Epithelial cell of prostate (primary cell): ENCODE measurements around the gene KLRF1.
"Not testable (repeated sequence)": the region's sequence is repeated elsewhere in the genome, so short reads cannot be mapped to it uniquely, and the experiment has no call there.

Experiments
- DNase-seq: peaks from one replicate; pipeline ENCODE4 v3.0.0-alpha.2; 2011; ENCODE audit warnings: low read depth, low spot score
- H3K27ac ChIP-seq: fragments of 450-650 bp; 2 replicates; pipeline ENCODE4 v1.5.1; 2017; ENCODE audit warnings: mild to moderate bottlenecking

Gene KLRF1

DNA sequence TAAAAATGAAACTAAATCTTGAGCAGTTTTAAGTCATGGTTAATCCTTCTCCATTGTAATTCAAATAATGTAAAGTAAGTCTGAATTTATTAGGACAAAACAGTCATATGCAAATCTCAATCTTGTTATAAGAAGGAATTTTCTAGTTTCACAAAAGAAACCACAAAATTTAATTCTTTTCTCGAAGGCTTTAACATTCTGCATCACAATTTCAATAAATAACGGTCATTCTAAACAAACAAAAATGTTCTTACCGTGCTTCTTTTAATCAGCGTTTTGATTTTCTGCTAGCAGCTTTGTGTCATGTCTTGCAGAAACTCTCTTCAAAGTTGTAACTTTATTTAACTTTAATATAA lies 41.6 kb downstream of the KLRF1 start:
- DNase-seq = no peak

DNA sequence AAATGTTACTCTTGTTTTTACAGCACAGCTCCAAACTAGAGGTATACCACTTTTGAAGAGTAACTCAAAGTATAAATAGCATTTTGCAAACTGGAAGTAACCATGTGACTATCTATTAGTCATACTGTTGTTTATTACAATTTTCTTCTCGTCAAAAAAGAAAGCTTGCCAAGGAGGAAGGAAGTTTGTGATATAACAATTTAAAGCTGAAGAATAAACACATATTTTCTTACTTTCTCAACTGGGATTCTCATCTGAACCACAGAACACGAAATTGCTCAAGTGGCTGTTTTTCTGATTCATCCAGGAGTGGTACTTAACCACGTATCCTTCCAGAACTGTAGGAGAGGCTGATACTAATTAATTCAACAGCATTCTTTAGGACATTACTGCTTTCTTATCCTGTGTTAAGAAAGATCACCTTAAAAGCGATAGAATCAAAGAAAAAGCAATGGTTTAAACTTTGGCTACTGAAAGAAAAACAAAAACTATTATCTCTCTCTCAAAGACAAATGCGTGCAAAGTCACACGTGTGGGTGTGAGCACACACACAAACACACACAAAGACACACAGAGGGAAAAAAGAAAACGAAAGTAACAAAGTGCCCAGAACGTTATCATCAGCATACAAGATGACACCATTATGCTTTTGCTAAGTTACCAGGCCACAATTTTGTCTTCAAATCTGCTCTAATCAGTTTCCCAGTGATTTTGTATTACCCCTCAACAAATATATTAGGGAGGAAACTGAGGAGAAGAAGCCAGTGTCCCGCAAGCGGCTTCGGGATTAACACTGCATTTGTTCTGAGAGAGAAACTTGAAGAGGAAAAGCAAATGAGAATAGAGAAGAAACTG lies 42.3 kb downstream of the KLRF1 start, which contains the start of gene CLEC2B:
Gene CLEC2B, minus strand, starts transcription at position 48 of the 855 bp plus-strand sequence.
- H3K27ac ChIP-seq = peak within 1 kb of the TSS; percentile 88
- peak; percentile 86 for DNase-seq

More for the DNA sequence above, 41.6 kb downstream of the KLRF1 start:
- H3K27ac ChIP-seq = peak overlapping the region; percentile 88

DNA sequence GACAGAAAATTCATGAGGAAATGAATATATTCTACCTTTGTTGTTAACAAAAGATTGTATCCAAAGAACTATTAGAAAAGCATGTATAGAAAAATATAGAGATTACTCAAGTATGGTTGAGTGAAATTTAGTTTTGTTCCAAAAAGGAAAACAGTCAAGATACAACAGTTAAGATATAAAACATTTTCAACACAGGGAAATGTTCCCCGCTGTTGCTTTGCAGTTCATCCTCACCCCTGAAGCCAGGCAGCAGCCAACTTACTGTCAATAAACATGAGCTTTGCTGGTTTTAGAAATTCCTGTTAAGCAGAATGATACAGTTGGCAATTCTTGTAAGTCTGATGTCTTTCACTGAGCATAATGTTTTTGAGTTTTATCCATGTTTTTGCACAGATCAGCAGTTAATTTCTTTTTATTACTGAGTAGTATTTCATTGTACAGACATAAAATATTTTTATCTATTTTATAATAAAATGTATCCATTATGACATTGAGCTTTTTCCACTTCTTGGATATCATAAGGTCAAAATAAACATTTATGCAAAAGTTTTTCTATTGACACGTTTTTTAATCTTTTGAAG lies 43.1 kb downstream of the KLRF1 start:
- peak overlapping the region; percentile 88 for H3K27ac ChIP-seq
- no peak for DNase-seq

DNA sequence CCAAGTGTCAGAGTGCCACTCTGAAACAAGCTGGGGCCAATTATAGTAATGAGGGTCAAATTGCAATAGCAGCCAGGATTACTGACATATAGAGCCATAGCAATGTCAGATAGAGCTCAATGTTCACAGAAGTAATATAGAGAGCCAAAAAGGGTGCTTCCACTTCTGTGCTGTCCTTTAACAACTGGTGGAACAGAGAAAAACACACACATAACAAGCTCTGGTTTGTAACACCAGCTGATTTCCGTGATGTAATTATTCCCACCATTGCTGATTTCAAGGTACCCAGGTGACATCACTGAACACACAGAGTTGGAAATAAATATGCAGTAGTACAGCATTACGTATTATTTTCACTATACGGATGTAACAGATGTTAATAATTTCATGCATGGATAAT lies 44.9 kb downstream of the KLRF1 start:
- no peak for DNase-seq
- H3K27ac ChIP-seq = peak overlapping the region; percentile 68

DNA sequence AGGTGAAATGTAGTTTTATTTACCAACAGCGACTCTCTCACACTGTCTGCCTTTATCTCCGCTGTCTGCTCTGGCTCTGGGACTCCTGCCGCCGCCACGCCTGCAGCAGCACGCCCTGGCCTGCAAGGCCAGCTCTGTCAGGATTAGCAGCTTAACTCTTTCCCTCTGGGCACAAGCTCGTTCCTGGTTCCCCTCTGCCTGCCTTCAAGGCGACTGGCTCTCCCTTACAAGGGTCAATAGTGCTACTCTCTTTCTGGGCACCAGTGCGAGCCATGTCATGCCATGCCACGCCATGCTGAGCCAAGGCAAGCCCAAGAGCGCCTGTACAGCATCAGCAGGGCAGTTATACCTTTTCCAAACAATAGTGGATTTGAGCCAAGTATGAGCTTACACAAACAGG lies 45.5 kb downstream of the KLRF1 start:
- H3K27ac ChIP-seq = peak overlapping the region; percentile 68
- DNase-seq = peak; percentile 73

DNA sequence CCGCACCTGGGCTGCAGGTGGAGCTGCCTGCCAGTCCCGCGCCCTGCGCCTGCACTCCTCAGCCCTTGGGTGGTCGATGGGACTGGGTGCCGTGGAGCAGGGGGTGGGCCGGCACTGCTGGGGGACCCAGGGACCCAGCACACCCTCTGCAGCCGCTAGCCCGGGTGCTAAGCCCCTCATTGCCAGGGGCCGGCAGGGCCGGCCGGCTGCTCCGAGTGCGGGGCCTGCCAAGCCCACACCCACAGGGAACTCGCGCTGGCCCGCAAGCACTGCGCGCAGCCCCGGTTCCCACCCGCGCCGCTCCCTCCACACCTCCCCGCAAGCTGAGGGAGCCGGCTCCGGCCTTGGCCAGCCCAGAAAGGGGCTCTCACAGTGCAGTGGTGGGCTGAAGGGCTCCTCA lies 48.8 kb downstream of the KLRF1 start:
- not testable (repeated sequence) for H3K27ac ChIP-seq, DNase-seq

DNA sequence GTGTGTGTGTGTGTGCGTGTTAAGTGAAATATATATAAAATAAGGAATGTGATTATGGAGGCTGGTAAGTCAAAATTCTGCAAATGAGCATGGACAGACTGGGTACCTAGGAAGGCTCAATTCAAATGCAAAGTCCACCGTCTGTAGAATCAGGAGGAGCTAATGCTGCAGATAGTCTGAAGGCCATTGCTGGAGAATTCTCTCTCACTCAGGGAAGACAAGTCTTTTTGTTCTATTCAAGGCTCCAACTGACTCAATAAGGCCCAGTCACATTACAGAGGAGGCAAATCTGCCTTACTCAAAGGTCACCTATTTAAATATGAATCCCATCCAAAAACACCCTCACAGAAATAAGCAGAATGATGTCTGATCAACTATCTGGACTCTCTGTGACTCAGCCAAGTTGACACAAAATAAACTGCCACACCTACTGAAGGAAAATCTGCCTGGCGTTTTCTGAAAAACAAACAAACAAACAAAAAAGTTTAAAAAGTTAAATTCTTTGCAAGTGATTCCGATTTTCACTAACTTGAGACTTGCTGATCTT lies 53.3 kb downstream of the KLRF1 start:
- DNase-seq = no peak
- H3K27ac ChIP-seq = no peak overlapping the region

DNA sequence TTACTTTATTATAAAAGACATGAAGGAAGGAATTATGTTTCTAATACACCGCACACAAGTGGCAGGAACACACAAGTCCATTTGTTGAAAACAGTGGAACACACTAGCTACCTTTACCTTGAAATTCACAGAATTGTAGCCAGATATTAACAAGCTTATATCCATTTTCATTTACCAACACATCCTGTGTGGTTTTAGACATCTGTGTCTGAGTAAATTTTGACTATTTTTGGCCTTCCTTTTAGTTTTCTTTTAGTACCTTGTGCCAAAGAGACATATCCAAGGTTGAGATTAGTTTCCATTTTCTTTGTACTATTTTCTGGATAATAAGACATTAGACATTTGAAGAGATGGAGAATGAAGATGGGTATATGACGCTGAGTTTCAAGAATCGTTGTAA lies 54.0 kb downstream of the KLRF1 start, which contains the start of gene KLRF2:
Gene KLRF2, plus strand, starts transcription at position 244 of the 400 bp plus-strand sequence. Its CDS starts 107 bp downstream, at position 351.
- no peak within 1 kb of the TSS for H3K27ac ChIP-seq
- DNase-seq = no peak

DNA sequence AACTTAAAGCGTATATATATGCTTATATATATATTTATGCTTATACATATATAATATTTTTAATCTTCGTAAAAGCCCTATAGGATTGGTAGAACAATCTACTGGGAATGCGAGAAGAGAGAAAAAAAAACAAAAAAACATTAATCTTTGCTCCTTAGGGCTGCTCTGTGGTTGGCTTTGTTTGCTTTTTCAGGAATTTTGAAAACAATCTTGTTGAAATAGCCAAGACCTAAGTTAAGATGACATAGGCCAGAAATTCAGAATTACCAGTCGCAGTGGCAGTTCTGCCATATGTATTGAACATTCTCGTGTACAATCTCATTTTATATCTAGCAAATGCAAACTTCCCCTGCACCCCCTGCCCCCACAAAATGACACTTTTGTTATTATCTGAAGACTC lies 54.7 kb downstream of the KLRF1 start:
- no peak overlapping the region for H3K27ac ChIP-seq

DNA sequence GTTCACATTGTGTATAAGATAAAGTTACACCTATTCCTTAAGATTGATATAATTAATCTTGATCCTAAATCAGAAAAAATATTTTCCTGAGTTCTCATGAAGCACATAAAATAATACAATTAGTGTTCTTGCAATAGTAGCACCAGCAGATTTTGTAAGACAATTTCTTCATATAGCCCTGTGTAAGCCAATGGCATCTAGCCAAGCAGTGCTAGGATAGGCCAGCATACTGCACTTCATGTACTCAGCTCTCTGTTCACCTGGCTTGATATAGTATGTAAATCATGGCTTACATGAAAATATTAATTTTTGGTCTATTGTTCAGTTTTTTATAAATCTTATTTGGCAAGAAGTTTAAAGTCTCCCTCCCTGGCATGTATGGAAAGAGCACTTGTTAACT lies 55.9 kb downstream of the KLRF1 start:
- DNase-seq = no peak
- peak overlapping the region; percentile 8 for H3K27ac ChIP-seq

More for the DNA sequence above, 54.7 kb downstream of the KLRF1 start:
- no peak for DNase-seq

DNA sequence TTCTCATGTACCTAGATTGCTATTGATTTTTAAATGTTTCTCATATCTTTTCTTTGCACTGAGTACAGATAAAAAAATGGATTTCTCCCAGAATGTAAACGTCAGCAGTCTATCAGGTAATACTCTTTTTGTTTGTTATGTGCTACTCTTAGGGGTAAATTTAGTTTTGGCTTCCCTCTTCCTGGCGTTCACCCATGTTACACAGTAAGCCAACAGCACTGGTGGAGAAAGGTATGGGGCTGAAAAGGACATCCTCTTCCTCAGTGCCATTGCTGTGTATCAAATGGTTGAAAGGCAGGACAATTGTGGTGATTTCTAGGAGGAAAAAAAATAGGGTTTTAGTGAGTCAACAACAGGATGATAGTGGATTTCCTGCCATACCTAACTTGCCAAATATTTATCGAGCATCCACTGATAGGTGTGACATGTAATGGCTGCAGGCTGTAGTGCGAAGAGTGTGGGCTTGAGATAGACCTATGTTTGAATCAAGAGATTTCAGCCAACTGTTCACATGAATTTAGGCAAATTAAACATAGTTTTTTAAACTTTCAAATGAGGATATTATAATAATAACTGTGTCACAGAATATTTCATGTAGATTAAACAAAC lies 61.5 kb downstream of the KLRF1 start:
- DNase-seq = no peak
- no peak overlapping the region for H3K27ac ChIP-seq
